A549 treated with GW870086 at 1 μM for 4 hours (cell line): ENCODE results near the gene PCDH11Y. TPM values are rescaled to one million over a fixed set of nuclear protein-coding genes. Genes with fewer than 3 reads are reported as not detected.

Source experiments
- total RNA-seq: library from RNA; stranded (reverse); fragments of 200-300 nt; extraction: Qiagen RNA extraction; gene quantifications from 5 replicates; pipeline ENCODE4 v1.2.3, GENCODE V29; 2022; ENCODE audit warnings: low read depth

Gene PCDH11Y, protein sequence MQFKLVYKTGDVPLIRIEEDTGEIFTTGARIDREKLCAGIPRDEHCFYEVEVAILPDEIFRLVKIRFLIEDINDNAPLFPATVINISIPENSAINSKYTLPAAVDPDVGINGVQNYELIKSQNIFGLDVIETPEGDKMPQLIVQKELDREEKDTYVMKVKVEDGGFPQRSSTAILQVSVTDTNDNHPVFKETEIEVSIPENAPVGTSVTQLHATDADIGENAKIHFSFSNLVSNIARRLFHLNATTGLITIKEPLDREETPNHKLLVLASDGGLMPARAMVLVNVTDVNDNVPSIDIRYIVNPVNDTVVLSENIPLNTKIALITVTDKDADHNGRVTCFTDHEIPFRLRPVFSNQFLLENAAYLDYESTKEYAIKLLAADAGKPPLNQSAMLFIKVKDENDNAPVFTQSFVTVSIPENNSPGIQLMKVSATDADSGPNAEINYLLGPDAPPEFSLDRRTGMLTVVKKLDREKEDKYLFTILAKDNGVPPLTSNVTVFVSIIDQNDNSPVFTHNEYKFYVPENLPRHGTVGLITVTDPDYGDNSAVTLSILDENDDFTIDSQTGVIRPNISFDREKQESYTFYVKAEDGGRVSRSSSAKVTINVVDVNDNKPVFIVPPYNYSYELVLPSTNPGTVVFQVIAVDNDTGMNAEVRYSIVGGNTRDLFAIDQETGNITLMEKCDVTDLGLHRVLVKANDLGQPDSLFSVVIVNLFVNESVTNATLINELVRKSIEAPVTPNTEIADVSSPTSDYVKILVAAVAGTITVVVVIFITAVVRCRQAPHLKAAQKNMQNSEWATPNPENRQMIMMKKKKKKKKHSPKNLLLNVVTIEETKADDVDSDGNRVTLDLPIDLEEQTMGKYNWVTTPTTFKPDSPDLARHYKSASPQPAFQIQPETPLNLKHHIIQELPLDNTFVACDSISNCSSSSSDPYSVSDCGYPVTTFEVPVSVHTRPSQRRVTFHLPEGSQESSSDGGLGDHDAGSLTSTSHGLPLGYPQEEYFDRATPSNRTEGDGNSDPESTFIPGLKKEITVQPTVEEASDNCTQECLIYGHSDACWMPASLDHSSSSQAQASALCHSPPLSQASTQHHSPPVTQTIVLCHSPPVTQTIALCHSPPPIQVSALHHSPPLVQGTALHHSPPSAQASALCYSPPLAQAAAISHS (N-terminal part only)
- total RNA-seq: not detected in 5 replicates

DNA sequence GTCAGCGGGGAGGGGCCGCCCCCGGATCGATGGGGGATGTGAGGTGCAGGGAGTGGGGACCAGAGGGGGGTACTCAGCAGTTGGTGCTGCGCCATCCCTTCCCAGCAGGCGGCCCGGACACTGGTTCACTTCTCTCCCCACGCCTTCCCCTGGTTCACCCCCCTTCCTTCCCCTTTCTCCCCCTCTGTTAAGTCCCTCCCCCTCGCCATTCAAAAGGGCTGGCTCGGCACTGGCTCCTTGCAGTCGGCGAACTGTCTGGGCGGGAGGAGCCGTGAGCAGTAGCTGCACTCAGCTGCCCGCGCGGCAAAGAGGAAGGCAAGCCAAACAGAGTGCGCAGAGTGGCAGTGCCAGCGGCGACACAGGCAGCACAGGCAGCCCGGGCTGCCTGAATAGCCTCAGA is at the start of gene PCDH11Y:
PCDH11Y (plus strand) TSS at position 240 of the 400 bp plus-strand sequence. CDS start 56,804 bp downstream, outside the sequence.

